Loucy (cell line): ENCODE results near the gene PHPT1.

Experiments
- EZH2phosphoT487 ChIP-seq: fragments of 200-600 bp; IDR thresholded peaks from 2 replicates; pipeline ENCODE4 v1.6.1; 2018; ENCODE audit warnings: antibody characterized with exemption, mild to moderate bottlenecking, moderate library complexity, borderline replicate concordance
- TF ChIP-seq, protein P1 (sequence below): fragments of 200-600 bp; sonication (generic); conservative IDR thresholded peaks from 2 replicates; pipeline ENCODE4 v1.5.1; 2014; ENCODE audit warnings: mild to moderate bottlenecking, antibody characterized with exemption, low read length

DNA sequence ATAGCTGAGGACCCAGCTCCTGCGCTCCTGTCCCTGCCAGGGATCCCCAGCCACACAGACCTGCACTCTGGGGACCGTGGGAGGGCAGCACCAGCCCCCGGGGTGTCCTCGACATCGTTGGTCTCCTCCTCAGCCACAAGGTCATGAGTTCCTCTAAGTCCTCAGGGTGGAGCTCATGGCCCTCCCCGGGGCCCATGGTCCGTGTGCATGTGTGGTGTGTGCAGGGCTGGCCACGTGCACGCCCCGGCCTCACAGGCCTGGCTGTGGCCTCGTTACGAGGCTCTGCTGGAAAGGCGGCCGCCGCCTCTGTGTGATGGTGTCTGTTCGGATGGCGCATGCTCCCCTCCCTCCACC is 23.0 kb upstream of the PHPT1 start:
- no peak for TF ChIP-seq EZH2phosphoT487
- TF ChIP-seq, protein P1, sequence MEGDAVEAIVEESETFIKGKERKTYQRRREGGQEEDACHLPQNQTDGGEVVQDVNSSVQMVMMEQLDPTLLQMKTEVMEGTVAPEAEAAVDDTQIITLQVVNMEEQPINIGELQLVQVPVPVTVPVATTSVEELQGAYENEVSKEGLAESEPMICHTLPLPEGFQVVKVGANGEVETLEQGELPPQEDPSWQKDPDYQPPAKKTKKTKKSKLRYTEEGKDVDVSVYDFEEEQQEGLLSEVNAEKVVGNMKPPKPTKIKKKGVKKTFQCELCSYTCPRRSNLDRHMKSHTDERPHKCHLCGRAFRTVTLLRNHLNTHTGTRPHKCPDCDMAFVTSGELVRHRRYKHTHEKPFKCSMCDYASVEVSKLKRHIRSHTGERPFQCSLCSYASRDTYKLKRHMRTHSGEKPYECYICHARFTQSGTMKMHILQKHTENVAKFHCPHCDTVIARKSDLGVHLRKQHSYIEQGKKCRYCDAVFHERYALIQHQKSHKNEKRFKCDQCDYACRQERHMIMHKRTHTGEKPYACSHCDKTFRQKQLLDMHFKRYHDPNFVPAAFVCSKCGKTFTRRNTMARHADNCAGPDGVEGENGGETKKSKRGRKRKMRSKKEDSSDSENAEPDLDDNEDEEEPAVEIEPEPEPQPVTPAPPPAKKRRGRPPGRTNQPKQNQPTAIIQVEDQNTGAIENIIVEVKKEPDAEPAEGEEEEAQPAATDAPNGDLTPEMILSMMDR: no peak
